Stimulated activated naive B cell treated with anti-CD40 and anti-IgM and Interleukin-4, amounts not matched to agents 10 μg/mL and 1 μg/mL and 100 μg/mL, for 72 hours (primary cell): ENCODE measurements around the gene PPFIA2.
"Not testable (repeated sequence)": the region's sequence is repeated elsewhere in the genome, so short reads cannot be mapped to it uniquely, and the experiment has no call there.

Source experiments
- ATAC-seq, 2 donors: fragments of 150-1000 bp; cut with Tn5 transposase; replicated peaks; 2 replicates each; pipeline ENCODE4 v1.10.0; 2021; ENCODE audit warnings: moderate library complexity in 1 of 2
- DNase-seq: peaks from one replicate; pipeline ENCODE4 v3.0.0; 2021
- H3K27ac Mint-ChIP-seq: one replicate; pipeline ENCODE4 v1.8.0; 2022; ENCODE audit warnings: mild to moderate bottlenecking, mixed read lengths
- H3K27me3 Mint-ChIP-seq, 2 donors: one replicate each; pipeline ENCODE4 v1.8.0; 2022; ENCODE audit warnings: mixed read lengths in 2 of 2
- H3K36me3 Mint-ChIP-seq, 2 donors: one replicate each; pipeline ENCODE4 v1.8.0; 2022; ENCODE audit warnings: mixed read lengths in 2 of 2, mild to moderate bottlenecking in 1 of 2
- H3K4me1 Mint-ChIP-seq, 2 donors: one replicate each; pipeline ENCODE4 v1.8.0; 2022; ENCODE audit warnings: mixed read lengths in 2 of 2, mild to moderate bottlenecking in 1 of 2
- H3K4me3 Mint-ChIP-seq, 2 donors: one replicate each; pipeline ENCODE4 v1.8.0; 2022; ENCODE audit warnings: mild to moderate bottlenecking in 2 of 2, mixed read lengths in 2 of 2, moderate library complexity in 1 of 2
- H3K9me3 Mint-ChIP-seq, 2 donors: one replicate each; pipeline ENCODE4 v1.8.0; 2022; ENCODE audit warnings: mixed read lengths in 2 of 2, mild to moderate bottlenecking in 1 of 2

PPFIA2 gene

DNA sequence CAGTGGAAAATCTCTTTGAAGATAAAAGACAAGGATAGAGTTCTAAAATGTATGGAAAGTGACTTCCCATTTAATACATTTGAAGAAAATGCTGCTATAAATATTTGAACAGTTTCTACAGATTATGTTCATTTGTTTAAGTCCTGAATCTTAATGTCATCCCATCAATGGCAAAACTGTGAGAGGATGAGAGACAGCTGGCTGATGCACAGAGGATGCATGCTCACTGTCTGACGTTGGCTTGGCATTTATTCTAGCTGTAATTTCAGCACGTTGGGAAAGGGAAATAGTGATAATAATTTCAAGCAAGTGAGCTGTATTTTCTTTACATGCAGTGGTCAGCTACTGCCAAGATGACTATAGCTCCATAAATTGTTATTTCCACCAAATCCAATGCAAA lies 40.5 kb downstream of the PPFIA2 start:
- Mint-ChIP-seq H3K36me3 (no peaks in the 10 kb centered on the region), H3K4me3 (no peak overlapping the region), H3K27me3 (no peaks in the 10 kb centered on the region), H3K4me1 (no peaks in the 10 kb centered on the region), H3K9me3 (no peaks in the 10 kb centered on the region), H3K27ac (no peak overlapping the region)
- ATAC-seq (no peak), DNase-seq (no peak)

DNA sequence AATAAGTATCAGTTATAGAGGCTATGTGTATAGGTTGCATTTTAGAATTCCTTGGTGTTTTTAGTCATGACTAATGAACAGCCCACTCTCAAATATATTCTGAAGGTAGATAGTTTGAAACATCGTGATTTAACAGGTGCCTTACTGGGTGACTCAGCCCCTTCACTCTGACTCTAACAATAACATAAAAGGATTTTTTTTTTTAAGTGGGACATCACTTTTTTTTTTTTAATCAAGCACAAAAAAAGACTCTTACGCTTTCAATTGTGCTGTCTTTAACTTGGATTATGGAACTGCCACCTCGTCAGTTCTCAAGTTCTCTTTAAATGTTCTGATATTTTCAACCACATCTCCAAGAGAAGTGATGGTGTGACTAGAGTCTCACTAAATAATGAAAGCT lies 46.6 kb downstream of the PPFIA2 start:
- Mint-ChIP-seq H3K9me3 (no peaks in the 10 kb centered on the region), H3K4me1 (no peaks in the 10 kb centered on the region), H3K27me3 (no peaks in the 10 kb centered on the region), H3K27ac (no peak overlapping the region), H3K36me3 (no peaks in the 10 kb centered on the region), H3K4me3 (no peak overlapping the region)
- DNase-seq (no peak), ATAC-seq (no peak)

- Mint-ChIP-seq H3K27me3 (no peaks in the 10 kb centered on the region), H3K4me3 (no peak overlapping the region), H3K4me1 (no peaks in the 10 kb centered on the region), H3K27ac (no peak overlapping the region), H3K9me3 (peaks cover 0 to 2% of the 10 kb centered on the region in 2 donors), H3K36me3 (no peaks in the 10 kb centered on the region)
- no peak for DNase-seq
- no peak for ATAC-seq
Measured at GRCh38 chr12:81705586-81705985, 53.6 kb downstream of the PPFIA2 start.

- Mint-ChIP-seq H3K27ac (no peak overlapping the region), H3K36me3 (no peaks in the 10 kb centered on the region), H3K9me3 (no peaks in the 10 kb centered on the region), H3K4me3 (no peak overlapping the region), H3K4me1 (no peaks in the 10 kb centered on the region), H3K27me3 (no peaks in the 10 kb centered on the region)
- ATAC-seq (no peak), DNase-seq (no peak)
Measured at GRCh38 chr12:81699551-81699950, 59.6 kb downstream of the PPFIA2 start.

GRCh38 chr12:81692008-81692407 lies 67.1 kb downstream of the PPFIA2 start:
- ATAC-seq, result no peak
- no peaks in the 10 kb centered on the region for H3K9me3 Mint-ChIP-seq
- peaks cover 0 to 2% of the 10 kb centered on the region in 2 donors for H3K4me1 Mint-ChIP-seq
- DNase-seq, result no peak
- no peaks in the 10 kb centered on the region for H3K27me3 Mint-ChIP-seq
- no peaks in the 10 kb centered on the region for H3K36me3 Mint-ChIP-seq
- no peak overlapping the region for H3K4me3 Mint-ChIP-seq
- no peak overlapping the region for H3K27ac Mint-ChIP-seq

DNA sequence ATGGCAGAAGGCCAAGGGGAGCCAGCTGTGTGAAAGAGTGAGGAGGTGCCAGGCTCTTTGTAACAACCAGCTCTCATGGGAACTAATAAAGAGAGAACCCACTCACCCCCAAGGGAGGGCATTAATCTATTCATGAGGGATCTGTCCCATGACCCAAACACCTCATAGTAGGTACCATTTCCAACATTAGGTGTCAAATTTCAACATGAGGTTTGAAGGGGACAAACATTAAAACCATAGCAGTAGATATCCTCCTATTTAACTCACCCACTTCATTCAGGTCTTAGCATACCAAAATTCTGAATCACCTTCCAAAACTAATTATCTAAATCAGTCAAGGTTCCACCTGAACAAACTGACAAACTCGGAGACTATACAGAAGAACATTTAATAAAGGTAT lies 75.3 kb downstream of the PPFIA2 start:
- Mint-ChIP-seq H3K9me3 (peaks cover 0 to 2% of the 10 kb centered on the region in 2 donors), H3K4me1 (peaks cover 0 to 2% of the 10 kb centered on the region in 2 donors), H3K27ac (no peak overlapping the region), H3K36me3 (no peaks in the 10 kb centered on the region), H3K4me3 (no peak overlapping the region), H3K27me3 (no peaks in the 10 kb centered on the region)
- DNase-seq (no peak), ATAC-seq (no peak)

GRCh38 chr12:81679614-81680013 lies 79.5 kb downstream of the PPFIA2 start:
- no peak overlapping the region for H3K4me3 Mint-ChIP-seq
- H3K4me1 Mint-ChIP-seq, result no peaks in the 10 kb centered on the region
- DNase-seq (no peak), ATAC-seq (no peak)
- H3K27ac Mint-ChIP-seq, result no peak overlapping the region
- H3K36me3 Mint-ChIP-seq, result no peaks in the 10 kb centered on the region
- no peaks in the 10 kb centered on the region for H3K27me3 Mint-ChIP-seq
- no peaks in the 10 kb centered on the region for H3K9me3 Mint-ChIP-seq

GRCh38 chr12:81670759-81671158 lies 88.4 kb downstream of the PPFIA2 start:
- H3K4me1 Mint-ChIP-seq, result no peaks in the 10 kb centered on the region
- peaks cover 0 to 2% of the 10 kb centered on the region in 2 donors for H3K9me3 Mint-ChIP-seq
- no peaks in the 10 kb centered on the region for H3K36me3 Mint-ChIP-seq
- ATAC-seq (no peak), DNase-seq (no peak)
- H3K27ac Mint-ChIP-seq, result no peak overlapping the region
- H3K27me3 Mint-ChIP-seq, result no peaks in the 10 kb centered on the region
- no peak overlapping the region for H3K4me3 Mint-ChIP-seq

GRCh38 chr12:81668475-81668874 lies 90.7 kb downstream of the PPFIA2 start:
- Mint-ChIP-seq H3K9me3 (peaks cover 0 to 2% of the 10 kb centered on the region in 2 donors), H3K27me3 (no peaks in the 10 kb centered on the region), H3K36me3 (no peaks in the 10 kb centered on the region), H3K4me3 (no peak overlapping the region), H3K4me1 (no peaks in the 10 kb centered on the region), H3K27ac (no peak overlapping the region)
- DNase-seq (no peak), ATAC-seq (peak; percentile 55 to 78)

DNA sequence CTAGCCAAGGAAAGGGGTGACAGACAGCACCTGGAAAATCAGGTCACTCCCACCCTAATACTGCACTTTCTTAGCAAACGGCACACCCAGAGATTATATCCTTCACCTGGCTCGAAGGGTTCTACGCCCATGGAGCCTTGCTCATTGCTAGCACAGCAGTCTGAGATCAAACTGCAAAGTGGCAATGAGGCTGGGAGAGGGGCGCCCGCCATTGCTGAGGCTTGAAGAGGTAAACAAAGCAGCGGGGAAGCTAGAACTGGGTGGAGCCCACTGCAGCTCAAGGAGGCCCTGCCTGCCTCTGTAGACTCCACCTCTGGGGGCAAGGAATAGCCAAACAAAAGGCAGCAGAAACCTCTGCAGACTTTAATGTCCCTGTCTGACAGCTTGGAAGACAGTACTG lies 99.8 kb downstream of the PPFIA2 start:
- not testable (repeated sequence) for ATAC-seq, H3K27me3 Mint-ChIP-seq, H3K4me1 Mint-ChIP-seq, H3K9me3 Mint-ChIP-seq, H3K4me3 Mint-ChIP-seq, H3K36me3 Mint-ChIP-seq, H3K27ac Mint-ChIP-seq, DNase-seq

- Mint-ChIP-seq H3K4me3 (no peak overlapping the region), H3K9me3 (peaks cover 0 to 2% of the 10 kb centered on the region in 2 donors), H3K27me3 (no peaks in the 10 kb centered on the region), H3K27ac (no peak overlapping the region), H3K36me3 (no peaks in the 10 kb centered on the region), H3K4me1 (no peaks in the 10 kb centered on the region)
- DNase-seq (no peak), ATAC-seq (peak in 1 of 2 donors; percentile 57)
Measured at GRCh38 chr12:81644503-81644902, 114.6 kb downstream of the PPFIA2 start.

DNA sequence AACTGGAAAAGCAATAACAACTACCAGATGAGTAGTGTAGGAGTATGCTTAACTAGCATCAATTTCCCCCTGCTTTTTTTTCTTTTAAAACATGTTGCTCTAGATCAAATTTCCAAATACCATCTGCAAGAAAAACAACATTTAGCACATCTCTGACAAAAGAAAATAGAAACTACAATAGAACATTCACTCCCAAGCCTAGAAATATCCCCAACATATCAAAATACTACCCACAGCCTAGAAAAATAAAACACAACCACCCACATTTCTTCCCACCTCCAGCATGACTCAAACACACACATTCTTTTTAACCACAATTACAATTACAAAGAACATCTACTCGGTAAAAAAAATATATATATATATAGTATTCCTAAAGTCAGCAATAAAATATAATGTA lies 120.0 kb downstream of the PPFIA2 start:
- no peak for DNase-seq
- Mint-ChIP-seq H3K36me3 (no peaks in the 10 kb centered on the region), H3K4me3 (no peak overlapping the region), H3K27me3 (no peaks in the 10 kb centered on the region), H3K9me3 (peaks cover 0 to 1% of the 10 kb centered on the region in 2 donors), H3K27ac (no peak overlapping the region), H3K4me1 (no peaks in the 10 kb centered on the region)
- no peak for ATAC-seq

DNA sequence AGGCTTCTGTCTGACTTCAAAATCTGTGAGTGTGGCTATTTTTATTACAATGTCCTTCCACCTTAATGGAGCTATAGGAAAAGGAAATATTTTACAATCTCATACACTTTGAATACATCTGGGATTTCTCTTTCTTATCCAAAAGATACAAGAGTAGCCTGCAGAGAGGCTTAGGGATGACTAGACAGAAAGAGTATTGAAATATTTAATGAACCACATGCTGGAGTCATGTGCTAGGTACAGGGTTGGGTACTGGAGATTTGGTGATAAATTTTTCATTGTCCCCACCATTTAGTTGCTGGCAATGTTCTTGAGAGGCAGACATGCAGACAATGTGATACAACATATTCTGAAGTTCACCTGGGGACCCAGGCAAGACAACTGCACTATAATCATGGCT lies 126.0 kb downstream of the PPFIA2 start:
- no peaks in the 10 kb centered on the region for H3K36me3 Mint-ChIP-seq
- ATAC-seq, result no peak
- H3K4me1 Mint-ChIP-seq, result no peaks in the 10 kb centered on the region

GRCh38 chr12:81627336-81628189 lies 131.6 kb downstream of the PPFIA2 start:
- Mint-ChIP-seq H3K27me3 (no peaks in the 10 kb centered on the region), H3K4me3 (no peak overlapping the region), H3K27ac (no peak overlapping the region), H3K4me1 (no peaks in the 10 kb centered on the region), H3K36me3 (no peaks in the 10 kb centered on the region), H3K9me3 (no peaks in the 10 kb centered on the region)
- no peak for DNase-seq
- ATAC-seq, result no peak

More for the DNA sequence above, 126.0 kb downstream of the PPFIA2 start:
- Mint-ChIP-seq H3K27me3 (no peaks in the 10 kb centered on the region), H3K9me3 (peaks cover 0 to 1% of the 10 kb centered on the region in 2 donors), H3K27ac (no peak overlapping the region), H3K4me3 (no peak overlapping the region)
- DNase-seq, result no peak

DNA sequence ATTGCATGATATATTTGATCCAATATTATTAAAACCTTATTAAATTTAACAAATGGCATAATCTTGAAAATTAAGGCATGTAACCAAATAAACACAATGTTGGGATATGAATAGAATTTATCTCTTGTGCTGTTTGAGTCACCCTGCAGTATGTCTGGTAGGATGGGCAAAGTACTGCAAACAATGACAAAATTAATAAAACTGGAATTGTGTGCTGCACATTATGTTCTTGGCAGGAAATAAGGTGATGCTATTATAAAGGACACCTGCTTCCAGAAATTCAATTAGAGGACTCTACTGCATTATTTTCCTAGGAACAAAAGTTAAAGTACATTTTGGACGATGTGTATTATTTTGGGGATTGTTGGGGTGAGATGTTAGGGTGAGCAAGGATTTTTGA lies 132.7 kb downstream of the PPFIA2 start:
- no peaks in the 10 kb centered on the region for H3K36me3 Mint-ChIP-seq
- no peaks in the 10 kb centered on the region for H3K27me3 Mint-ChIP-seq
- no peak overlapping the region for H3K4me3 Mint-ChIP-seq
- no peaks in the 10 kb centered on the region for H3K9me3 Mint-ChIP-seq
- H3K27ac Mint-ChIP-seq, result no peak overlapping the region
- no peak for ATAC-seq
- H3K4me1 Mint-ChIP-seq, result no peaks in the 10 kb centered on the region
- no peak for DNase-seq
